SK-N-SH (cell line): ENCODE measurements around the gene MTERF2. TPM values are rescaled to one million over a fixed set of nuclear protein-coding genes. Genes with fewer than 3 reads are reported as not detected.

Experiments used
- CTCF ChIA-PET: fragments of 300-600, 350-600 bp; formaldehyde crosslinking; extraction: SDS; loops from one replicate; lab custom pipeline; 2021; lab: Yijun Ruan, JAX
- POLR2A ChIA-PET: fragments of 350-600 bp; sonication (Branson Sonifier 250); formaldehyde crosslinking; extraction: SDS; loops from one replicate; lab custom pipeline; 2020; ENCODE audit warnings: antibody characterized with exemption, inconsistent platforms; lab: Yijun Ruan, JAX
- DNase-seq: peaks from one replicate; pipeline ENCODE4 v3.0.0; 2012
- H2AFZ ChIP-seq: fragments of 200-600 bp; sonication (generic); 2 replicates; pipeline ENCODE4 v1.8.1; 2016; ENCODE audit warnings: antibody characterized with exemption, mild to moderate bottlenecking, low read depth
- H3F3A ChIP-seq: fragments of 200-600 bp; sonication (generic); replicated peaks from 2 replicates; pipeline ENCODE3; 2016; ENCODE audit warnings: antibody characterized with exemption, mild to moderate bottlenecking; ENCODE audit not compliant: insufficient read depth
- H3K27ac ChIP-seq, 2 experiments: fragments of 200-500 bp in 1 of 2; fragments of 200-600 bp in 1 of 2; sonication (Bioruptor generic) in 1 of 2; sonication (generic), shearing (Covaris generic) in 1 of 2; 2 replicates each; pipeline versions ENCODE4 v1.5.1 to v1.6.1; 2014 to 2016; ENCODE audit warnings: low read depth in 2 of 2, inconsistent platforms in 1 of 2, low read length in 1 of 2, mild to moderate bottlenecking in 1 of 2, mixed read lengths in 1 of 2
- H3K27me3 ChIP-seq: fragments of 200-600 bp; sonication (generic), shearing (Covaris generic); 2 replicates; pipeline ENCODE4 v1.6.1; 2016; ENCODE audit warnings: mixed run types; ENCODE audit not compliant: insufficient read depth
- H3K36me3 ChIP-seq, 2 experiments: fragments of 200-500 bp in 1 of 2; fragments of 200-600 bp in 1 of 2; sonication (Bioruptor generic) in 1 of 2; sonication (generic) in 1 of 2; replicated peaks in 1 of 2; 2 replicates each; pipeline versions ENCODE3 to v1.5.1; 2014 to 2016; ENCODE audit warnings: low read length in 1 of 2, mild to moderate bottlenecking in 1 of 2; ENCODE audit not compliant: insufficient read depth in 2 of 2, control insufficient read depth in 1 of 2
- H3K4me1 ChIP-seq, 2 experiments: fragments of 200-500 bp in 1 of 2; fragments of 200-600 bp in 1 of 2; sonication (Bioruptor generic) in 1 of 2; sonication (generic), shearing (Covaris generic) in 1 of 2; 2 replicates each; pipeline versions ENCODE4 v1.5.1 to v1.6.1; 2014 to 2016; ENCODE audit warnings: low read depth in 1 of 2, low read length in 1 of 2, mixed run types in 1 of 2; ENCODE audit not compliant: insufficient read depth in 2 of 2, control insufficient read depth in 1 of 2
- H3K4me2 ChIP-seq: fragments of 200-600 bp; sonication (generic), shearing (Covaris generic); 2 replicates; pipeline ENCODE4 v1.6.1; 2017; ENCODE audit warnings: mixed run types
- H3K4me3 ChIP-seq, 2 experiments: fragments of 200-500 bp in 1 of 2; fragments of 200-600 bp in 1 of 2; sonication (Bioruptor generic) in 1 of 2; sonication (generic), shearing (Covaris generic) in 1 of 2; 2 replicates each; pipeline versions ENCODE4 v1.5.1 to v1.8.1; 2014 to 2016; ENCODE audit warnings: low read depth in 2 of 2, inconsistent platforms in 1 of 2, low read length in 1 of 2, mild to moderate bottlenecking in 1 of 2, mixed read lengths in 1 of 2, moderate library complexity in 1 of 2
- H3K79me2 ChIP-seq: fragments of 200-600 bp; sonication (generic); 2 replicates; pipeline ENCODE4 v1.8.1; 2017; ENCODE audit warnings: mild to moderate bottlenecking; ENCODE audit not compliant: insufficient read depth
- H3K9ac ChIP-seq: fragments of 200-600 bp; sonication (generic); 2 replicates; pipeline ENCODE4 v1.6.1; 2017; ENCODE audit warnings: mixed run types
- H3K9me2 ChIP-seq: fragments of 200-600 bp; sonication (generic); 2 replicates; pipeline ENCODE4 v1.6.1; 2017; ENCODE audit warnings: mixed run types
- H3K9me3 ChIP-seq: fragments of 200-600 bp; sonication (generic); 2 replicates; pipeline ENCODE4 v1.6.1; 2017; ENCODE audit warnings: mixed run types, mild to moderate bottlenecking, moderate library complexity
- H4K20me1 ChIP-seq: fragments of 200-600 bp; sonication (generic); 2 replicates; pipeline ENCODE4 v1.6.1; 2017; ENCODE audit warnings: mild to moderate bottlenecking, mixed run types; ENCODE audit not compliant: insufficient read depth
- CHD2 ChIP-seq: fragments of 150-350 bp; IDR thresholded peaks from 2 replicates; pipeline ENCODE4 v1.6.1; 2018; ENCODE audit warnings: low read length; ENCODE audit not compliant: partially characterized antibody
- CTCF ChIP-seq: fragments of 200-600 bp; sonication (generic); IDR thresholded peaks from 2 replicates; pipeline ENCODE4 v1.6.1; 2017; ENCODE audit warnings: antibody characterized with exemption, mild to moderate bottlenecking, moderate library complexity
- EP300 ChIP-seq, 2 experiments: IDR thresholded peaks; 2 replicates each; pipeline versions ENCODE4 v1.4.0 to v1.6.1; 2012; ENCODE audit warnings: borderline replicate concordance in 1 of 2, low read depth in 1 of 2, low read length in 1 of 2
- GABPA ChIP-seq: IDR thresholded peaks from 2 replicates; pipeline ENCODE4 v1.4.0; 2012; ENCODE audit warnings: low read depth, mild to moderate bottlenecking
- GATA2 ChIP-seq: sonication (generic); formaldehyde crosslinking; IDR thresholded peaks from 2 replicates; pipeline ENCODE4 v1.5.0; 2020; ENCODE audit warnings: mild to moderate bottlenecking, missing genetic modification reagents
- MEF2A ChIP-seq: IDR thresholded peaks from 2 replicates; pipeline ENCODE4 v1.4.0; 2012; ENCODE audit warnings: low read depth, borderline replicate concordance
- MXI1 ChIP-seq: IDR thresholded peaks from 2 replicates; pipeline ENCODE4 v1.6.1; 2012; ENCODE audit warnings: mild to moderate bottlenecking, low read depth, low read length, improper control_type of control experiment
- RAD21 ChIP-seq: IDR thresholded peaks from 2 replicates; pipeline ENCODE4 v1.6.1; 2012; ENCODE audit warnings: mild to moderate bottlenecking, low read length
- RCOR1 ChIP-seq: fragments of 150-350 bp; IDR thresholded peaks from 2 replicates; pipeline ENCODE4 v1.6.1; 2017; ENCODE audit warnings: antibody characterized with exemption, low read length
- SMC3 ChIP-seq: IDR thresholded peaks from 2 replicates; pipeline ENCODE4 v1.6.1; 2012; ENCODE audit warnings: low read depth, low read length, improper control_type of control experiment
- TEAD4 ChIP-seq: IDR thresholded peaks from 2 replicates; pipeline ENCODE4 v1.4.0; 2012; ENCODE audit warnings: mild to moderate bottlenecking, borderline replicate concordance; ENCODE audit not compliant: insufficient read depth
- WGBS: methylation state at CpG from one replicate; pipeline ENCODE4 v1.1.6; 2017; ENCODE audit warnings: low lambda C conversion rate; 5-methylcytosine and 5-hydroxymethylcytosine counted together
- polyA plus RNA-seq, 3 experiments: library from polyadenylated mRNA; depleted of rRNA; stranded (reverse); fragments of >200 nt; gene quantifications; 2 replicates each; pipeline ENCODE4 v1.2.3, GENCODE V29; 2012
- TF ChIP-seq, protein P1 (sequence below): fragments of 150-350 bp; IDR thresholded peaks from 2 replicates; pipeline ENCODE4 v1.6.1; 2016; ENCODE audit warnings: mild to moderate bottlenecking, low read depth, low read length
- TF ChIP-seq, protein P2 (sequence below): IDR thresholded peaks from 2 replicates; pipeline ENCODE4; 2012
- TF ChIP-seq, protein P3 (sequence below): IDR thresholded peaks from 2 replicates; pipeline ENCODE4 v1.4.0; 2012; ENCODE audit warnings: low read depth, borderline replicate concordance
- TF ChIP-seq, protein P4 (sequence below): IDR thresholded peaks from 2 replicates; pipeline ENCODE4 v1.4.0; 2012; ENCODE audit warnings: low read depth

The MTERF2 gene
- polyA plus RNA-seq, 1 of the 3 experiments (the other 2 are of a cell fraction): 5.9 TPM

DNA sequence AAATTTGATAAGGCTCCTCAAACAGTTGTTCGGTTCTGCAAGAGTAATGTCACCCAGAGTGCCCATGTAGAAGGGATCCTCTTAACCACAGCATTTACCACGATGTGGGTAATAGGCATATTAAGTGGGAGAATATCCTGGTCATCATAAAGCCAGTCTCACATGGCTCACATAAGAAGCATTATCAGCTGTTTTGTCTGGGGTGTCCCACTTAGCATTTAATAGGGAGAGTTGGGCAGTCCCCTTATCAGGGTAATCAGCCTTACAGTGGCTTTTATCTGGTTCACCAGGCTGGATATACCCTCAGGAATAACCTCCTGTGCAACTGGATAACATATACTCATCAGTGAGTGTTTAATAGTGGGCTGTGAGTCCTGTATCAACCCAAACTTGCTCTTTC lies 44.2 kb downstream of the MTERF2 start:
- ChIA-PET POLR2A (no interaction called here), CTCF (interaction anchor here (1.9 to 2.7 kb wide), 2 partner anchors 11 to 24 kb away, joined by 6 to 8 read pairs; no protein-coding TSS in a partner anchor)
- Histone ChIP-seq H3K36me3 (peaks cover 0 to 4% of the 10 kb centered on the region in 2 experiments), H3K9me3 (peaks cover 10% of the 10 kb centered on the region), H3K4me1 (no peaks in the 10 kb centered on the region), H2AFZ (no peak overlapping the region), H4K20me1 (no peaks in the 10 kb centered on the region), H3K9me2 (no peaks in the 10 kb centered on the region), H3K4me3 (no peak overlapping the region), H3K27me3 (no peaks in the 10 kb centered on the region), H3K4me2 (no peak overlapping the region), H3K27ac (no peak overlapping the region), H3K9ac (no peak overlapping the region), H3K79me2 (no peaks in the 10 kb centered on the region), H3F3A (no peaks in the 10 kb centered on the region)
- TF ChIP-seq EP300 (IDR thresholded peaks at IDR 0.05; ENCODE audit: borderline replicate concordance in 1 of 2, low read depth in 1 of 2, low read length in 1 of 2): no peak
- TF ChIP-seq TEAD4: no peak
- TF ChIP-seq GABPA: no peak
- no peak for TF ChIP-seq MXI1
- TF ChIP-seq GATA2 (CRISPR knock-in tag): no peak
- TF ChIP-seq MEF2A: no peak
- TF ChIP-seq CTCF: no peak
- no peak for TF ChIP-seq RCOR1
- TF ChIP-seq, protein P1, sequence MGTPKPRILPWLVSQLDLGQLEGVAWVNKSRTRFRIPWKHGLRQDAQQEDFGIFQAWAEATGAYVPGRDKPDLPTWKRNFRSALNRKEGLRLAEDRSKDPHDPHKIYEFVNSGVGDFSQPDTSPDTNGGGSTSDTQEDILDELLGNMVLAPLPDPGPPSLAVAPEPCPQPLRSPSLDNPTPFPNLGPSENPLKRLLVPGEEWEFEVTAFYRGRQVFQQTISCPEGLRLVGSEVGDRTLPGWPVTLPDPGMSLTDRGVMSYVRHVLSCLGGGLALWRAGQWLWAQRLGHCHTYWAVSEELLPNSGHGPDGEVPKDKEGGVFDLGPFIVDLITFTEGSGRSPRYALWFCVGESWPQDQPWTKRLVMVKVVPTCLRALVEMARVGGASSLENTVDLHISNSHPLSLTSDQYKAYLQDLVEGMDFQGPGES: no peak
- TF ChIP-seq, protein P2, sequence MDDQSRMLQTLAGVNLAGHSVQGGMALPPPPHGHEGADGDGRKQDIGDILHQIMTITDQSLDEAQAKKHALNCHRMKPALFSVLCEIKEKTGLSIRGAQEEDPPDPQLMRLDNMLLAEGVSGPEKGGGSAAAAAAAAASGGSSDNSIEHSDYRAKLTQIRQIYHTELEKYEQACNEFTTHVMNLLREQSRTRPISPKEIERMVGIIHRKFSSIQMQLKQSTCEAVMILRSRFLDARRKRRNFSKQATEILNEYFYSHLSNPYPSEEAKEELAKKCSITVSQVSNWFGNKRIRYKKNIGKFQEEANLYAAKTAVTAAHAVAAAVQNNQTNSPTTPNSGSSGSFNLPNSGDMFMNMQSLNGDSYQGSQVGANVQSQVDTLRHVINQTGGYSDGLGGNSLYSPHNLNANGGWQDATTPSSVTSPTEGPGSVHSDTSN: no peak
- TF ChIP-seq RAD21: no peak
- TF ChIP-seq, protein P3, sequence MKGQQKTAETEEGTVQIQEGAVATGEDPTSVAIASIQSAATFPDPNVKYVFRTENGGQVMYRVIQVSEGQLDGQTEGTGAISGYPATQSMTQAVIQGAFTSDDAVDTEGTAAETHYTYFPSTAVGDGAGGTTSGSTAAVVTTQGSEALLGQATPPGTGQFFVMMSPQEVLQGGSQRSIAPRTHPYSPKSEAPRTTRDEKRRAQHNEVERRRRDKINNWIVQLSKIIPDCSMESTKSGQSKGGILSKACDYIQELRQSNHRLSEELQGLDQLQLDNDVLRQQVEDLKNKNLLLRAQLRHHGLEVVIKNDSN: no peak
- no peak for TF ChIP-seq SMC3
- no peak for TF ChIP-seq CHD2
- TF ChIP-seq, protein P4, sequence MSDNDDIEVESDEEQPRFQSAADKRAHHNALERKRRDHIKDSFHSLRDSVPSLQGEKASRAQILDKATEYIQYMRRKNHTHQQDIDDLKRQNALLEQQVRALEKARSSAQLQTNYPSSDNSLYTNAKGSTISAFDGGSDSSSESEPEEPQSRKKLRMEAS: no peak
- WGBS: 21% methylated on average over 2 of the region's 2 CpGs
- DNase-seq: no peak
